ENCODE results near the gene PRCC.

The PRCC gene

GRCh38 chr1:156801409-156802121 is 34.2 kb downstream of the PRCC start:
- DNase-seq, result no peak

DNA sequence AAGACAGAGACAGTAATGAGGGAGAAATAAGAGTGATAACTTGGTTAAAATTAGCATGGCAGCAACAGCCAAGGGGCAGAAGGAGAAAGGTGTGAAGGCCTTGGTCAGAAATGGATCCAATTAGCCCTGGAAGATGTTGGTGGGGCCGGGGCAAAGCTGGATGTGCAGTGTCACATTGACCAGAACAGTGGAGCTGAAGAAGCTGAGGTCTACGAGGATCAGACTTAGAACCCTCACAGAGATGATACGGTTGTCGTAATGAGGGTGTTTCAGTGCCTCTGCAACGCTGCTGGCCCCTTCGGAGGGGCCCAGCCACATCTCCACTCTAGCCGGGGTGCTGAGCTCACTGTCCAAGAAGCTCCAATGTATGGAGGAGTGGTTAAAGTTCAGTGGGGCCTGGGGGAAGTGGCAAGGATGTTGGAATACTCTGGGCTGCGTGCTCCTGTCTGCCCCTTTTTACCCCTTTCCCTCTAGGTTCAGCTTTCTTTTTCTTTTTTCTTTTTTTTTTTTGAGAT is 35.1 kb downstream of the PRCC start:
- no peak for DNase-seq

- no peak for DNase-seq
These were observed 35.9 kb downstream of the PRCC start for GRCh38 chr1:156803086-156803851.

DNA sequence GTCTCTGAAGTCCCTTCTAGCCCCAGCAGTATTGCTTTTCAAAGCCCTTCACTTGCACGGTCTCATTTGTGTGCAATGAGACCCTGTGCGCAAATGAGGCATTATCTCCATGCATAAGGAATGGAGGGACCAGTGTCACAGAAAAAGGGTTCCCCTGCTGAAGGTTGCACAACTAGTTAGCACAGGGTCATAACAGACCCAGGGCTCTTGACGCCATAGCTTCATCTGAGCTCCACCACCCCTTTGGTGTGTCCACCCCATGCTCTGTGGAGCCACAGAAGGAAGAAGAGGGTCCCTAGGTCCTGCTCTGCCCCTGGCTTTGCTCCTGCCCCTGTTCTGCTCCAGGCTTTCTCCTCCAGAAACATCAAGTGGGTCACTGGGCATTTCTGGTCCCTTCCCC is 36.7 kb downstream of the PRCC start:
- DNase-seq, result no peak

DNA sequence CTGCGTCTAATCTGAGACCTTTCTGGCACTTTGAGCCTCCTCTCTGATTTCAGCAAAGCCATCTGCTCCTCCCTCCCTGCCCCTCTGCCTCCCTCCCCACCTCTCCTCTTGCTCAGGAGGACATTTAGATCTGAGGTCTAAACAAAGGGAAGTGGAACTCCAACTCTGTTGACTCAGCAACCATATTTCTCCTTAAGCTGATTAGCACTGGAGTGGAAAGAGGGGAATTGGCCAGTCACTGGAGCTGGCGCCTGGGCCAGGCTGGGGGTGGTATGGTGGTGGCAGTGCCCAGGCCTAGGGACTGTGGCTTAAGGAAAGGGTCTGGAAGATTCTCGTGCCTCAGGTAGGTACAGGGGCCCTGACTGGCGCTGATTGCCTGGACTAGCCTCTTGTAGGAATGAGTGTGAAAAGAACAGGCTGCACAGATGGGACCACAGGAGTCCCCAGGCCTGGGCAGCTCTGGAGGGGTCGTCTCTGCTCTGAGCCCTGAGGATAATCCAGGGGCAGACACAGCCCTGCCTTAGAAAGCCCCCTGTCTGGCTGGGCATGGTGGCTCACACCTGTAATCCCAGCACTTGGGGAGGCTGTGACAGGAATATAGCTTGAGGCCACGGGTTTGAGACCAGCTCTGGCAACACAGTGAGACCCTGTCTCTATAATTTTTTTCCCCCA is 37.4 kb downstream of the PRCC start:
- DNase-seq, result peak; percentile 71

GRCh38 chr1:156805766-156806511 is 38.6 kb downstream of the PRCC start:
- no peak for DNase-seq

DNA sequence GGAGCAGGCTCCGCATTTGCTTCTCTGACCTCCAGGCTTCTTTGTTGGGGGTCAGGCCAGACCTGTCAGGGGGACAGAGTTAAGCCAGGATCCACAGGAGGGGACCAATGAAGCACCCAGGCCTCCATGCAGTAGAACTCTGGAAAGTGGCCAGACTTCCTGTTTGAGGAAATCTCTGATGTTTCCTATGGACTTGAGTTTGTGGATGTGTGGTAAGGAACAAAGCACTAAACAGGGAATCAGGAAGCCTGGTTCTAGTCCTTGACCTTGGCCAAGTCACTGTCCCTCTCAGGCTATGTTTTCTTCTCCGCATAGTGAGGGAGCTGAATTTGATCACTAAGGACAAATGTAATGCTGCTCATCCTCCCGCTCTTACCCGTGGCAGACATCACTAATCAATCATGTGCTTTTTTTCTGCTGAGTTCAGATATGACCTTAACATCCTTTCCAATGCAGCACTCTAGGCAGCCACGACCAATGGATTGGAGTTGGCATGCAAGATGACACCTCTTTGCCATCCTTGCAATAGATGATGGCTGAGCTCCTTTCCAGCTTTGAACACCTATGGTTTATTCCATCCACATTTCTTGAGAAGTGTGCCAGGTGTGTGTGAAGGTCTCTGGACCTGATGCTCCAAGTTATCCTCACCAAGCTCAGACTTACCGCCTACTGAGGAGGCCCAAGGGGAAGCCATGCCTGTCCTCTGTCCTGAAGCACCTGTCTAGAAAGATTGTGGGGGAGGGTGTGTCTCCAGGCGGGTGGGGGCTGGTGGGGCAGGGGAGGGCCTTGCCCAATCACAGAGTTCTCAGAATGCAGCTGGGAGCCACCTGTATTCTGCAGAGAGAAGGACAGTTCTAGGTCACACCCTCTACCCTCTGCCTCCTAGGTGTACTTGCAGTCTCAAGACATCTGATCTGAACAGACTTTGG is 39.4 kb downstream of the PRCC start:
- DNase-seq, result no peak

- DNase-seq, result no peak
These were observed 40.3 kb downstream of the PRCC start for GRCh38 chr1:156807627-156808026.

GRCh38 chr1:156808186-156809030 is 41.1 kb downstream of the PRCC start:
- DNase-seq, result no peak

DNA sequence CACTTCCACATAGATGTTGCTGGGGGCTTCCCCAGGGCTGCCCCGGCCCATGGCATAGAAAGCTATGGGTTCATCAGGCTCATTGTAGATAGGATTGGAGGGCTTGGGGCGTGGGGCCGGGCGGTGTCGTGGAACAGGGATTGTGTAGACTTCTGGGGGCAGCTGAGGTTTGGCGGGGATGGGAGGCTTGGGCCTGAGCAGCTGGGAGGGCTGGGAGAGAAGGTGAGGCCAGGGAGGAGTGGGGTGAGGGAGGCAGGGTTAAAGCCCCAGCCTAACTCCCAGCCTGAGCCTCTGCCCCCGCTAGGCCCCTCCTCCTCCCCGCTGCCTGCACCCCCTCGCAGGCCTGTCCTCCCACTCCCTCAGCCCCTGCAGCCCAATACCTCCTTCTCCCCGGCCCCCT is 41.9 kb downstream of the PRCC start:
- DNase-seq, result no peak

DNA sequence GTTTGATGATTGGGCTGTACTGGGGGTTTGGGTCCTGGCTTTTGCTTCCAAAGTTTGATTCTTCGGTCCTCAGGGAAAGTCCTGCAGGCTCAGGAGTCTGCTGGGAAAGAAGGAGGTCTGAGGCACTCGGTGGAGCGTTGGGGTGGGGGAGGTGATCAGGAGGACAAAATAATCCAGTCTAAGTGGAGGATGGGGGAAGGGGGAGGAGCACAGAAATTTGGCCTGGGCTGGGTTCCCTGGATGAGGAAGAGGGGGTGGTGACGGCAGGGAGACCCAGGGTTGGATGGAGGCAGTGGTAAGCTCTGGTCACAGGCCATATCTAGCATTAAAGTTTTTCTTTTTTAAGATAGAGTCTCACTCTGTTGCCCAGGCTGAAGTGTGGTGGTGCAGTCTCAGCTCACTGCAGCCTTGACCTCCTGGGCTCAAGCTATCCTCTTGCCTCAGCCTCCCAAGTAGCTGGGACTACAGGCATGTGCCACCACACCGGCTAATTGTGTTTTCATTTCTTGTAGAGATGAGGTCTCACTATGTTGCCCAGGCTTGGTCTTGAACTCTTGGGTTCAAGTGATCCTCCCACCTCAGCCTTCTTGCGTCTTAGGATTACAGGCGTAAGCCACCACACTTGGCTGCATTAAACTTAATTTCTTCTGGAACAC is 42.5 kb downstream of the PRCC start:
- no peak for DNase-seq

DNA sequence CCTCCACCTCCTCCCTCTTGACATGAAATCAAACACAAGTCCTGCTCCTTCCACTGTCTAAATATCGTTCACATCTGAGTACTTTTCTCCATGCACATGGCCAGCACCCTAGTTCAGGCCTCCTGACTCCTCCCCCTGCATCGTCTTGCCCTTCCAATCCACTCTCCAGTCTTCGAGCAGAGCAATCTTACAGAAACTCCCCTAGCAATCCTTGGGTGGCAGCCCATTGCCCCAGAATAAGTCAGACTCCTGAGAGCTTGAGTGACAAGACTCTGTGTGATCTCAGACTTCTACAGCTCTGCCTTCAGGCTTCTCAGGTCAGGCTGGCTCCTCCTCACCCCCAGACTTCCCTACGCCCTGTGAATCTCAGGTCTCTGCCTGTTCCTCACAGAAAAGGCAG is 43.8 kb downstream of the PRCC start:
- no peak for DNase-seq

DNA sequence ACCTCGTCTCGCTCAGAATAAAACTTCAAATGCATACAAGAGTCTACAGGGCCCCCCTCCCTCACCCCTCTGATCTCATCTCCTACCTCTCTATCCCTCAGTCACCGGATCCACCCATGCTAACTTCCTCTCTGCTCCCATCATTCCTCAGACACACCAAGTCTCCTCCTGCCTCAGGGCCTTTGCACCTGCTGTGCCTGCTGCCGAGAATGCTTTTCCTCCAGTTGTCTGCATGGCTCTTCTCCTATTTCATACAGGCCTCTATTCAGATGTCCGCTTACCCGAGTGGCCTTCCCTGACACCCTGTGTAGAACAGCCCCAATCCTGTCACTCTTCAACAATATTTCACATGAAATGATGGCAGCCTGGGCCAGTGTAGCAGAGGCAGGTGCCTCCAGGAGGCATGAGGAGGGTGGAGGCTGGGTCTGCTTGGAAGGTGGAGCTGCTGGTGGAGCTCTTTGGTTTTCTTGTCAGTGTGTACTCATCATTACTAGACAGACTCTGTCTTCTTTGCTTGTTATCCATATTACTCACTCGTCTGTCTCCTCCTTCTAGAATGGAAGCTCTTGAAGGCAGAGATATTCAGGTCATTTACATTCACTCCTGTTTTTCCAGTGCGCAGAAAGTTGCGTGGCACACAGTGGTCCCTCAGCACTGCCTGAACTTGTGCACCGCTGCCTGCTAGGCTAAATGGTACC is 45.1 kb downstream of the PRCC start:
- DNase-seq, result no peak

DNA sequence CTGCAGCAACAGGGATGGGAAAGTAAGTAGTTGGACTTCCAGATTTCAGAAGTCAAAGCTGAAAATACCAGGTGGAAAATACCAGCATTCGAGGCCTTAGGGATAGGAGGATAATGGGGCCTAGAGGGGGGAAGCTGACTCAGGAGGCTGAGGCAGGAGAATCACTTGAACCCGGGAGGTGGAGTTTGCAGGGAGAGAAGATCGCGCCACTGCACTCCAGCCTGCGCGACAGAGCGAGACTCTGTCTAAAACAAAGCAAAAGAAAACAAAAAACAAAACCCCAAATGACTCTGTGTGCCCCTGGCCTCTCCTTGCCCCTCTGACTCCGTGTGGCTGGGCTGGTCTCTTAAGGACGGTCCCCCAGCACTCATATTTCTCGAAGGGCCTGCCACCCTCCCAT is 46.0 kb downstream of the PRCC start:
- no peak for DNase-seq

GRCh38 chr1:156813750-156814570 is 46.6 kb downstream of the PRCC start:
- DNase-seq, result peak; percentile 61

GRCh38 chr1:156814571-156815260 is 47.4 kb downstream of the PRCC start:
- DNase-seq, result no peak

GRCh38 chr1:156815307-156815826 is 48.0 kb downstream of the PRCC start:
- no peak for DNase-seq

DNA sequence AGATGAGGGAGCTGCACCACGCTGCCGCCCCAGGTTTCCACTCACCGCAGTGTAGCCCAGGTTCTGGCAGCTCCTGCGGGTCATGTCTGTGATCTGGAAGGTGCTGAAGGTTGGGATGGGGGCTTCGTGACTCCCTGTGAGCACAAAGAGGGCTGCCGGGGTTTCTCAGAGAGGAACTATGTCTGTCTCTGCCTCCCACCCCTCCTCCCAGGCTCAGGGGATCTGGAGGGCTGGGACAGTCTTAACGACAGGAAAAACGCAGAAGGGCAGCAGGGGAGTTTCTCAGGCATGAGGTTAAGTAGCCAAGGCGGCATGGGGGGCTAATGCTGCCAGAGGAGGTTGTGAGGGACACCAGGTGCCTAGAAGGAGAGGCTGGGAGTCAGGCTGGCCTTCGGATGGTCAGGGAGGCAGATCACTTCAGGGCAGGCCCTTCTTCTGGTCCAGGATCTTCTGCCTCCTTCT is 48.7 kb downstream of the PRCC start:
- DNase-seq, result no peak

All from suppressor macrophage treated with lipopolysaccharide for 4 hours (primary cell).